AG09309 (cell line): ENCODE data around the gene PLXNA2.

Experiments
- DNase-seq: peaks from one replicate; pipeline ENCODE4 v3.0.0-alpha.2; 2010; ENCODE audit warnings: low read depth
- H3K4me3 ChIP-seq: 2 replicates; pipeline ENCODE4 v1.5.1; 2011; ENCODE audit warnings: mild to moderate bottlenecking, low read depth, low read length, moderate library complexity; ENCODE audit not compliant: control insufficient read depth
- CTCF ChIP-seq: IDR thresholded peaks from 2 replicates; pipeline ENCODE4 v1.5.1; 2011; ENCODE audit warnings: mild to moderate bottlenecking, low read depth, low read length, inconsistent platforms; ENCODE audit not compliant: insufficient read depth, control insufficient read depth; ENCODE audit errors: missing control alignments

Gene PLXNA2

GRCh38 chr1:208209286-208209685, 34.9 kb downstream of the PLXNA2 start:
- TF ChIP-seq CTCF, result no peak
- no peak overlapping the region for H3K4me3 ChIP-seq
- DNase-seq, result no peak

- DNase-seq, result no peak
- TF ChIP-seq CTCF, result no peak
- no peak overlapping the region for H3K4me3 ChIP-seq
Measured at GRCh38 chr1:208208132-208208487, 36.1 kb downstream of the PLXNA2 start.

- TF ChIP-seq CTCF, result no peak
- peak; percentile 69 for DNase-seq
- H3K4me3 ChIP-seq, result no peak overlapping the region
Measured at GRCh38 chr1:208207388-208208131, 36.6 kb downstream of the PLXNA2 start.

- TF ChIP-seq CTCF, result no peak
- no peak overlapping the region for H3K4me3 ChIP-seq
- DNase-seq, result no peak
Measured at GRCh38 chr1:208206092-208206698, 38.0 kb downstream of the PLXNA2 start.

GRCh38 chr1:208205216-208206013, 38.8 kb downstream of the PLXNA2 start:
- H3K4me3 ChIP-seq, result no peak overlapping the region
- no peak for DNase-seq
- TF ChIP-seq CTCF, result no peak

DNA sequence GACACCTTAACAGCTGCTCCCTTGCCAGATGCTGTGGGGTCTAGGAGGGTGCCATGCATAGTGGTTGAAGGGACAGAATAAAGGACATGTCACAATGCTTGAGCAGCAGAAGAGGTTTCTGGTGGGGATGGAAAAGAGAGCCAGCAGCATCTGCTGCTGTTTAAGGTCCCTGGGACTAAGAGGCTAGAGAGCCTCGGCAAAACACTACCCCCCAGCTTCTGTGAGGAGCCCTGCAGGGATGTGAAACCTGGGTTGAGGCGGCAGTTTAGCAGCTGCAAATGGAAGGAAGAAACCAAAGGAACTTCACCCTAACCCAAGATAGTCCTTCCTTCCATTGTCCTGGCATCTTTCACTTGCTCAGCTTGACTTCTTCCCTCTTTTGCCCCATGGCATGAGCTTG, 39.4 kb downstream of the PLXNA2 start:
- no peak for TF ChIP-seq CTCF
- no peak overlapping the region for H3K4me3 ChIP-seq
- DNase-seq, result no peak
